ENCODE data around the gene TNRC6C.
"Not testable (repeated sequence)": the region's sequence is repeated elsewhere in the genome, so short reads cannot be mapped to it uniquely, and the experiment has no call there.

TNRC6C gene

DNA sequence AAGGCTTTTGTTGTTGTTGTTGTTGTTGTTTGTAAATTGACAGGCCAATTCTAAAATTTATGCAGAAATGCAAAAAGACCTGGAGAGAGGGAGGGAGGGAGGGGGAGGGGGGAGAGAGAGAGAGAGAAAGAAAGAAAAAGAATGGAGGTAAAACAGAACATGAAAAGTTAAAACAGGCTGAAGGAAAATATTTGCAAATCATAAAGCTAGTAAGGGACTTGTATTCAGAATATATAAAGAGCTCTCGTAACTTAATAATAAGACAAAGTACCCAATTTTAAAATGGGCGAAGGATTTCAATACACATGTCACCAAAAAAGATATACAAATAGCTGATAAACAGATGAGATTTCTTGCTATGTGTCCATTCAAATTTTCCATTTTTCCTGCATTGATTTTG, 15.4 kb downstream of the TNRC6C start:
- H3K4me1 ChIP-seq (ENCODE audit: low read depth, poor library complexity, severe bottlenecking), result peaks cover 18% of the 10 kb centered on the region
- H2AFZ ChIP-seq (ENCODE audit: low read depth), result no peak overlapping the region
- H3K4me3 ChIP-seq (IDR thresholded peaks at IDR 0.05; ENCODE audit: insufficient read depth, low read depth, low read length), result no peak overlapping the region
- no peak overlapping the region for H3K9ac ChIP-seq
- H3K4me2 ChIP-seq, result no peak overlapping the region
- no peaks in the 10 kb centered on the region for H3K36me3 ChIP-seq (ENCODE audit: insufficient read depth)
- no peaks in the 10 kb centered on the region for H3K27me3 ChIP-seq (ENCODE audit: insufficient read depth, low read depth)
- H4K20me1 ChIP-seq (ENCODE audit: insufficient read depth), result peaks cover 5% of the 10 kb centered on the region
- H3K27ac ChIP-seq, result no peak overlapping the region
- TF ChIP-seq, protein P1, sequence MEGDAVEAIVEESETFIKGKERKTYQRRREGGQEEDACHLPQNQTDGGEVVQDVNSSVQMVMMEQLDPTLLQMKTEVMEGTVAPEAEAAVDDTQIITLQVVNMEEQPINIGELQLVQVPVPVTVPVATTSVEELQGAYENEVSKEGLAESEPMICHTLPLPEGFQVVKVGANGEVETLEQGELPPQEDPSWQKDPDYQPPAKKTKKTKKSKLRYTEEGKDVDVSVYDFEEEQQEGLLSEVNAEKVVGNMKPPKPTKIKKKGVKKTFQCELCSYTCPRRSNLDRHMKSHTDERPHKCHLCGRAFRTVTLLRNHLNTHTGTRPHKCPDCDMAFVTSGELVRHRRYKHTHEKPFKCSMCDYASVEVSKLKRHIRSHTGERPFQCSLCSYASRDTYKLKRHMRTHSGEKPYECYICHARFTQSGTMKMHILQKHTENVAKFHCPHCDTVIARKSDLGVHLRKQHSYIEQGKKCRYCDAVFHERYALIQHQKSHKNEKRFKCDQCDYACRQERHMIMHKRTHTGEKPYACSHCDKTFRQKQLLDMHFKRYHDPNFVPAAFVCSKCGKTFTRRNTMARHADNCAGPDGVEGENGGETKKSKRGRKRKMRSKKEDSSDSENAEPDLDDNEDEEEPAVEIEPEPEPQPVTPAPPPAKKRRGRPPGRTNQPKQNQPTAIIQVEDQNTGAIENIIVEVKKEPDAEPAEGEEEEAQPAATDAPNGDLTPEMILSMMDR (conservative IDR thresholded peaks at IDR 0.05; ENCODE audit: low read depth, low read length), result no peak
- H3K79me2 ChIP-seq (ENCODE audit: insufficient read depth, low read depth), result peaks cover 55% of the 10 kb centered on the region

DNA sequence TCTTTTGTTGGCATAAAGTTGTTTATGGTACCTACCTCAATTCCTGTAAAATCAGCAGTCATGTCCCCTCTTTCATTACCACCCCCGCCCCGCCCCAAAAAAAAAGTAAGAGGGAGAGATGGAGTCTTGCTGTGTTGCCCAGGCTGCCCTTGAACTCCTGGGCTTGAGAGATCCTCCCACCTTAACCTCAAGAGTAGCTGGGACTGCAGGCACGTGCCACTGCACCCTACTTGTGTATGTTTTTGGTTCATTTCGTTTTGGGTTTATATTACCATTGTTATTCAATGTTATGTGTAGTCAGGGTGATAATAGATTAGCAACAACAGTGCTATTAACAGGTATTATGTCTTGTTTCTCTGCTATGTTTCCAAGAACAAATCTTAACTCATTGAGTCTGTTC, 15.9 kb downstream of the TNRC6C start:
- Histone ChIP-seq H3K27me3 (ENCODE audit: insufficient read depth, low read depth) (no peaks in the 10 kb centered on the region), H3K79me2 (ENCODE audit: insufficient read depth, low read depth) (peaks cover 51% of the 10 kb centered on the region)
- TF ChIP-seq, protein P1 (conservative IDR thresholded peaks at IDR 0.05; ENCODE audit: low read depth, low read length), result no peak

GRCh38 chr17:77982430-77982829, 23.9 kb downstream of the TNRC6C start:
- H3K9ac ChIP-seq; H3K4me2 ChIP-seq; H3K36me3 ChIP-seq (ENCODE audit: insufficient read depth); H3K79me2 ChIP-seq (ENCODE audit: insufficient read depth, low read depth); H3K4me1 ChIP-seq (ENCODE audit: low read depth, poor library complexity, severe bottlenecking); H3K27me3 ChIP-seq (ENCODE audit: insufficient read depth, low read depth); H4K20me1 ChIP-seq (ENCODE audit: insufficient read depth); H2AFZ ChIP-seq (ENCODE audit: low read depth); H3K4me3 ChIP-seq (IDR thresholded peaks at IDR 0.05; ENCODE audit: insufficient read depth, low read depth, low read length); H3K27ac ChIP-seq: not testable (repeated sequence)

More for the DNA sequence above, 15.9 kb downstream of the TNRC6C start:
- Histone ChIP-seq H3K4me2 (no peak overlapping the region), H2AFZ (ENCODE audit: low read depth) (no peak overlapping the region), H3K4me3 (IDR thresholded peaks at IDR 0.05; ENCODE audit: insufficient read depth, low read depth, low read length) (no peak overlapping the region), H3K36me3 (ENCODE audit: insufficient read depth) (no peaks in the 10 kb centered on the region), H3K4me1 (ENCODE audit: low read depth, poor library complexity, severe bottlenecking) (peaks cover 18% of the 10 kb centered on the region), H3K27ac (no peak overlapping the region), H3K9ac (no peak overlapping the region), H4K20me1 (ENCODE audit: insufficient read depth) (peaks cover 5% of the 10 kb centered on the region)

- Histone ChIP-seq H3K4me2 (no peak overlapping the region), H3K4me1 (ENCODE audit: low read depth, poor library complexity, severe bottlenecking) (no peaks in the 10 kb centered on the region), H3K9ac (no peak overlapping the region), H3K79me2 (ENCODE audit: insufficient read depth, low read depth) (peaks cover 5% of the 10 kb centered on the region; the same call in 1 of the 2 replicates), H3K27ac (no peak overlapping the region), H3K36me3 (ENCODE audit: insufficient read depth) (no peaks in the 10 kb centered on the region), H2AFZ (ENCODE audit: low read depth) (no peak overlapping the region), H3K4me3 (IDR thresholded peaks at IDR 0.05; ENCODE audit: insufficient read depth, low read depth, low read length) (no peak overlapping the region), H4K20me1 (ENCODE audit: insufficient read depth) (no peaks in the 10 kb centered on the region), H3K27me3 (ENCODE audit: insufficient read depth, low read depth) (no peaks in the 10 kb centered on the region)
- TF ChIP-seq, protein P1 (conservative IDR thresholded peaks at IDR 0.05; ENCODE audit: low read depth, low read length), result no peak
Observed at GRCh38 chr17:77990301-77990700, 31.8 kb downstream of the TNRC6C start.

GRCh38 chr17:77993735-77994134, 35.2 kb downstream of the TNRC6C start:
- not testable (repeated sequence) for H3K36me3 ChIP-seq (ENCODE audit: insufficient read depth); H3K27ac ChIP-seq; H3K4me1 ChIP-seq (ENCODE audit: low read depth, poor library complexity, severe bottlenecking); H4K20me1 ChIP-seq (ENCODE audit: insufficient read depth); H3K9ac ChIP-seq; H3K4me3 ChIP-seq (IDR thresholded peaks at IDR 0.05; ENCODE audit: insufficient read depth, low read depth, low read length); H3K27me3 ChIP-seq (ENCODE audit: insufficient read depth, low read depth); H3K4me2 ChIP-seq; H2AFZ ChIP-seq (ENCODE audit: low read depth)
- peaks cover 18% of the 10 kb centered on the region; the same call in 1 of the 2 replicates for H3K79me2 ChIP-seq (ENCODE audit: insufficient read depth, low read depth)

Data from KMS-11 (cell line).